ENCODE results near the gene FGD2. TPM values are rescaled to one million over a fixed set of nuclear protein-coding genes. Genes with fewer than 3 reads are reported as not detected.

FGD2 gene
- total RNA-seq, 4 donors from 2014 or later, result 14.9 to 25.8 (median 23.1) TPM

DNA sequence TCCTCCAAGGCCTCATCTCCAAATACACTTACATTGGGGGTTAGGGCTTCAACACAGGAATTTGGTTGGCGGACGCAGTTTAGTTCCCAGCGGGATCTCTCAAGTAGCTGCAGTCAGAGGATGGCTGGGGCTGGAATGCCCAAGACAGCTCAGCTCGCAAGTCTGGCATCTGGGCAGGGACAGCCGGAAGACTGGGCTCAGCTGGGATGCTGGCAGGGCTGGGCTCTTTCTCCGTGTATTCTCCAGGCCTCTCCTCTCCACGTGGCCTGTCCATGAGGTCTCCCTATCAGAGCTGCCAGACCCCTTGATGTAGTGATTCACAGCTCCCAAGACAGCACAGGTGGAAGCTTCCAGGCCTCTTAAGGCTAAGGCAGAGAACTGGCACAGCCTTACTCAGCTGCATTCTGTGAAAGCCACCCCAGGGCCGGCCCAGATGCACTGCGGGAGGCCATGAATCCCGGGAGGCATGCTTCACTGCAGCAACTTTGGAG is 5.0 kb downstream of the FGD2 start:
- peak; percentile 32 to 50 for DNase-seq
- 76 to 96% methylated on average over 7 to 10 of the region's 10 CpGs for WGBS, 2 donors
- Histone ChIP-seq H3K4me3 (replicated peaks in 1 of 3) (no peak overlapping the region), H3K27me3 (no peaks in the 10 kb centered on the region), H3K9me3 (no peaks in the 10 kb centered on the region), H3K36me3 (no peaks in the 10 kb centered on the region), H3K4me1 (peaks cover 54% of the 10 kb centered on the region in 2 donors), H3K27ac (peak overlapping the region; percentile 74 to 85 (median 76))
- TF ChIP-seq, protein P1, sequence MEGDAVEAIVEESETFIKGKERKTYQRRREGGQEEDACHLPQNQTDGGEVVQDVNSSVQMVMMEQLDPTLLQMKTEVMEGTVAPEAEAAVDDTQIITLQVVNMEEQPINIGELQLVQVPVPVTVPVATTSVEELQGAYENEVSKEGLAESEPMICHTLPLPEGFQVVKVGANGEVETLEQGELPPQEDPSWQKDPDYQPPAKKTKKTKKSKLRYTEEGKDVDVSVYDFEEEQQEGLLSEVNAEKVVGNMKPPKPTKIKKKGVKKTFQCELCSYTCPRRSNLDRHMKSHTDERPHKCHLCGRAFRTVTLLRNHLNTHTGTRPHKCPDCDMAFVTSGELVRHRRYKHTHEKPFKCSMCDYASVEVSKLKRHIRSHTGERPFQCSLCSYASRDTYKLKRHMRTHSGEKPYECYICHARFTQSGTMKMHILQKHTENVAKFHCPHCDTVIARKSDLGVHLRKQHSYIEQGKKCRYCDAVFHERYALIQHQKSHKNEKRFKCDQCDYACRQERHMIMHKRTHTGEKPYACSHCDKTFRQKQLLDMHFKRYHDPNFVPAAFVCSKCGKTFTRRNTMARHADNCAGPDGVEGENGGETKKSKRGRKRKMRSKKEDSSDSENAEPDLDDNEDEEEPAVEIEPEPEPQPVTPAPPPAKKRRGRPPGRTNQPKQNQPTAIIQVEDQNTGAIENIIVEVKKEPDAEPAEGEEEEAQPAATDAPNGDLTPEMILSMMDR (IDR thresholded peaks at IDR 0.05), result no peak
- no peak for TF ChIP-seq POLR2A (IDR thresholded peaks at IDR 0.05)
- intact Hi-C loops (cut with DNase I), result loop anchor here (5.0 to 10.0 kb wide), 3 partner anchors 33 to 126 kb away; partner anchors contain the start of gene C6orf89

DNA sequence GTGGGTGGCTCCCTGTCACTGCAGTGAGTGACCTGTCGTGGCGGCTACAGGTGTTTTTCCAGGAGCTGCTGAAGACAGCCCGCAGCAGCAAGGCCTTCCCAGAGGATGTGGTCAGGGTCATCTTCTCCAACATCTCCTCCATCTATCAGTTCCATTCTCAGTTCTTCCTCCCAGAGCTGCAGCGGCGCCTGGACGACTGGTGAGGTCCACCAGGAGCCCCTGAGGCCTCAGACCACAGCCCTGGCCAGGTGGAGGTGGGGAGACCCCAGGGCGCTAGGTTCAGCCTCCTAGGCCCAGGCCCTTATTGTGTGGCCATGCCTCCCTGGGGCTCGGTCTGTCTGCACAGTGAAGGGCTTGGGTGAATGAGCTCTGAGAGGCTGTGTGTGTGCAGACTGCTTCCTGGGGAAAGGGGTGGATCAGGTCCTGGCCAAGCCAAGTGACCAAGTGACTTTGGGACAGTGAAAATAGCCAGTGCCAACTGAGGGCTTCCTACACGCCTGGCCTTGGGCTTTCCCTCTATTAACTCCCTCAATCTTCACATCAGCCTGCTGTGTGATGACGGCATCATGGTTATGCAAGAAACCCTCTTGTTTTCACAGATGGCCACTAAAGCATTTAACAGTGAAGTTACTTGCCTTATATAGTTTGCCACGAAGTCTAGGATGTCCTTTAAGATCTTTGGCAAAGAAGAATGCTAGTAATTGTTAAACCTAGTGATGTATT is 6.4 kb downstream of the FGD2 start:
- H3K4me1 ChIP-seq, result peaks cover 40 to 42% of the 10 kb centered on the region in 2 donors
- H3K36me3 ChIP-seq, result no peaks in the 10 kb centered on the region
- peak; percentile 76 to 80 for DNase-seq
- peak overlapping the region; percentile 74 to 85 (median 76) for H3K27ac ChIP-seq
- 45 to 62% methylated on average over 7 to 11 of the region's 11 CpGs for WGBS, 2 donors
- TF ChIP-seq, protein P1 (IDR thresholded peaks at IDR 0.05), result no peak
- TF ChIP-seq POLR2A (IDR thresholded peaks at IDR 0.05), result peak in 1 of 2 donors; percentile 39
- no peaks in the 10 kb centered on the region for H3K27me3 ChIP-seq
- no peak overlapping the region for H3K4me3 ChIP-seq (replicated peaks in 1 of 3)
- no peaks in the 10 kb centered on the region for H3K9me3 ChIP-seq
- intact Hi-C loops (cut with DNase I), result loop anchor here (5.0 to 10.0 kb wide), 3 partner anchors 35 to 127 kb away; partner anchors contain the start of gene C6orf89

DNA sequence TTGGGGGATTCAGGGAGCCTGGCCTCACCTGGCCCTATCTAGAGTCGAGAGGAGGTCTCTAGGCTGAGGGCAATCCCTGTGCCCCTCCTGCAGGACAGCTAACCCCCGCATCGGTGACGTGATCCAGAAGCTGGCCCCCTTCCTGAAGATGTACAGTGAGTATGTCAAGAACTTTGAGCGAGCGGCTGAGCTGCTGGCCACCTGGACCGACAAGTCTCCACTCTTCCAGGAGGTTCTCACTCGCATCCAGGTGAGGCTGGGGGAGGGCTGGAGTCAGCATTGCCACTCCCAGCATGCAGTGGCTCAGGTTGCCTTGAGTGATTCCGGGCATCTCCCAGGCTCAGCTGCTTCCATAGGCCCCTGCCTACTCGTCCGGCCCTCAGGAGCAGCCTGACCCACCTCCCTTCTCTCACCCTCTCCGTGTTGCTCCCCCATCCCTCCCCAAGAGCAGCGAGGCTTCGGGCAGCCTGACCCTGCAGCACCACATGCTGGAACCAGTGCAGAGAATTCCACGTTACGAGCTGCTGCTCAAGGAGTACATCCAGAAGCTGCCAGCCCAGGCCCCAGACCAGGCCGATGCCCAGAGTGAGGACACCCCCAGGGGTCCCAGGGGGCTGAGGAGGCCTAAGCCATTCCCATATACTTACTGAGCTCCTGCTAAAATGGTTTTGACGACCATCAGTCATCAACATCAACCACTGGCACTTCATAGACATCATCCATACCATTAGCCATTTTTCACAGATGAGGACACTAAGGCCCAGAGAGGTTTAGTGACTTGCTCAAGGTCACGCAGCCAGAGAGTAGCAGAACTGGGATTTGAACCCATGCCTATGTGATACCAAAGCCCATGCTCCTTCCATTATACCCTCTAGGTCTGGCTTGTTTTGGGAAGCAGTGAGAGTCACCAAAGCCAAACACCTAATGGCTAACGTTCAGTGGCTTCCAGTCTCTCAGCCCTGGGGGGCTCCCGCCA is 8.3 kb downstream of the FGD2 start:
- Histone ChIP-seq H3K27me3 (no peaks in the 10 kb centered on the region), H3K36me3 (no peaks in the 10 kb centered on the region), H3K9me3 (no peaks in the 10 kb centered on the region), H3K27ac (peak overlapping the region; percentile 14 to 76 (median 74)), H3K4me1 (peaks cover 39 to 43% of the 10 kb centered on the region in 2 donors), H3K4me3 (replicated peaks in 1 of 3) (no peak overlapping the region)
- intact Hi-C loops (cut with DNase I), result loop anchor here (5.0 to 10.0 kb wide), 3 partner anchors 37 to 129 kb away; partner anchors contain the start of gene C6orf89
- WGBS, 2 donors, result 46 to 83% methylated on average over 8 to 13 of the region's 21 CpGs
- peak; percentile 69 to 70 for DNase-seq
- TF ChIP-seq POLR2A (IDR thresholded peaks at IDR 0.05), result no peak
- TF ChIP-seq, protein P1 (IDR thresholded peaks at IDR 0.05), result peak in 1 of 6 experiments; percentile 36

DNA sequence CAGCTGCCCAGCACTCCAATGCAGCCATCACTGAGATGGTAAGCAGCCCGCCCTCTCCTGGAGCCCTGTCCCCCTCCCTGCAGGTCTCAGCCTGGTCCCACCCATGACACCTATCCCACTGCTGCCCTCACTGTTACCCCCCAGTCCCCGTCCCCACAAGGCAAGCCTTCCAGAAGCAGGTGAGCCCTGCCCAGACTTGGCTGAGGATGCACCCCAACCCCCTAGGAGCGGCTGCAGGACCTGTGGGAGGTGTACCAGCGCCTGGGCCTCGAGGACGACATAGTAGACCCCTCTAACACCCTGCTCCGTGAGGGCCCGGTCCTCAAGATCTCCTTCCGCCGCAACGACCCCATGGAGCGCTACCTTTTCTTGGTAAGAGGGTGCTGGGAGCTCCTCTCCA is 9.2 kb downstream of the FGD2 start:
- WGBS, 2 donors, result 93 to 98% methylated on average over 9 to 11 of the region's 12 CpGs
- TF ChIP-seq POLR2A (IDR thresholded peaks at IDR 0.05), result no peak
- TF ChIP-seq, protein P1 (IDR thresholded peaks at IDR 0.05), result no peak
- Histone ChIP-seq H3K9me3 (no peaks in the 10 kb centered on the region), H3K36me3 (no peaks in the 10 kb centered on the region), H3K4me1 (peaks cover 45 to 46% of the 10 kb centered on the region in 2 donors), H3K4me3 (replicated peaks in 1 of 3) (no peak overlapping the region), H3K27ac (no peak overlapping the region), H3K27me3 (no peaks in the 10 kb centered on the region)
- intact Hi-C loops (cut with DNase I), result loop anchor here (5.0 to 10.0 kb wide), 3 partner anchors 37 to 130 kb away; partner anchors contain the start of gene C6orf89
- no peak for DNase-seq
